GM10248 (cell line): Measurements from ENCODE around the gene VPS36.

Experiments used
- CTCF ChIA-PET: fragments of 300-600 bp; sonication (Branson Sonifier 250); formaldehyde crosslinking; extraction: SDS; loops from one replicate; lab custom pipeline; 2021; ENCODE audit warnings: antibody characterized with exemption; lab: Yijun Ruan, JAX
- POLR2A ChIA-PET: fragments of 350-650 bp; sonication (Branson Sonifier 250); formaldehyde crosslinking; extraction: SDS; loops from one replicate; lab custom pipeline; 2020; ENCODE audit warnings: antibody characterized with exemption; lab: Yijun Ruan, JAX
- DNase-seq: peaks from one replicate; pipeline ENCODE4 v3.0.0; 2012; ENCODE audit errors: extremely low spot score
- TF ChIP-seq, protein P1 (sequence below): IDR thresholded peaks from 2 replicates; pipeline ENCODE4 v1.5.1; 2012; ENCODE audit warnings: mild to moderate bottlenecking, low read depth; ENCODE audit errors: extremely low read depth, missing control alignments, control extremely low read depth

Gene VPS36

GRCh38 chr13:52450793-52451116 lies 321 bp upstream of the VPS36 start:
- TF ChIP-seq, protein P1, sequence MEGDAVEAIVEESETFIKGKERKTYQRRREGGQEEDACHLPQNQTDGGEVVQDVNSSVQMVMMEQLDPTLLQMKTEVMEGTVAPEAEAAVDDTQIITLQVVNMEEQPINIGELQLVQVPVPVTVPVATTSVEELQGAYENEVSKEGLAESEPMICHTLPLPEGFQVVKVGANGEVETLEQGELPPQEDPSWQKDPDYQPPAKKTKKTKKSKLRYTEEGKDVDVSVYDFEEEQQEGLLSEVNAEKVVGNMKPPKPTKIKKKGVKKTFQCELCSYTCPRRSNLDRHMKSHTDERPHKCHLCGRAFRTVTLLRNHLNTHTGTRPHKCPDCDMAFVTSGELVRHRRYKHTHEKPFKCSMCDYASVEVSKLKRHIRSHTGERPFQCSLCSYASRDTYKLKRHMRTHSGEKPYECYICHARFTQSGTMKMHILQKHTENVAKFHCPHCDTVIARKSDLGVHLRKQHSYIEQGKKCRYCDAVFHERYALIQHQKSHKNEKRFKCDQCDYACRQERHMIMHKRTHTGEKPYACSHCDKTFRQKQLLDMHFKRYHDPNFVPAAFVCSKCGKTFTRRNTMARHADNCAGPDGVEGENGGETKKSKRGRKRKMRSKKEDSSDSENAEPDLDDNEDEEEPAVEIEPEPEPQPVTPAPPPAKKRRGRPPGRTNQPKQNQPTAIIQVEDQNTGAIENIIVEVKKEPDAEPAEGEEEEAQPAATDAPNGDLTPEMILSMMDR, result no peak
- CTCF ChIA-PET, result interaction anchor here (0.6 to 4.5 kb wide), 58 partner anchors 9 to 1030 kb away, joined by 3 to 91 read pairs (median 5); partner anchors contain the start of genes ALG11 and UTP14C
- no peak for DNase-seq
- POLR2A ChIA-PET, result interaction anchor here (0.7 kb wide), 1 partner anchor 454 kb away, joined by 3 read pairs; no protein-coding TSS in a partner anchor

DNA sequence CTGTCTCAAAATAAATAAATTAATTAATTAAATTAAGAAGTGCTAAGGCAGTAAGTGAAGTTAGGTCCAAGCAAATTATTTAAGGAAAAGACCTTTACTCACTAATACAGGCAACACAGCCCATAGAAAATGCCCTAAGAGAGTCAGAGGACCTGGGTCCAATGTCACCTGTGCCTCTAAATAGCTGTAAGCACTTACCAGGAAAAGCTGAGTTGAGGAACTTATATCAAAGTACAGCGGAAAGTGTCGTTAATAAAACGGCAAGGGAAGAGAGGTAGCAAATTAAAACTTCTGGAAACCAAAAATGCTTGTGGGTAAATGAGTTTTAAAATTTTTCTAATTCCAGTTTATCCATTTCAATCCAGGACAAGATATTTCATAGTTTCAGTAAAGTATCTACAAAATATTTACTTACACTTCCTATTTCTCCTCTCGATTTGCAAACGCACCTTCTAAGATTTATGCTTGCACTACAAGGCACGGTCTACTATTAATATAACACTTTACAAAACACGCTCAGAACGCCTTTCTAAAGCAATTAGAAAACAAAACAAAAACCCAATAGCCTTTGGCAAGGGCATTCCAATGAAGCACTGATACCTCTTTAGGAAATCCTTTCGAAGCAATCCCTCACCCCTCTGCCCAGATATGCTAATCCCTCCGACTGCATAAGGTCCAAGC lies 963 bp downstream of the VPS36 start:
- DNase-seq, result no peak
- TF ChIP-seq, protein P1, result no peak
- ChIA-PET CTCF (interaction anchor here (0.6 to 4.5 kb wide), 28 partner anchors 10 to 635 kb away, joined by 3 to 91 read pairs (median 6); no protein-coding TSS in a partner anchor), POLR2A (no interaction called here)

- DNase-seq, result no peak
- TF ChIP-seq, protein P1, result no peak
- POLR2A ChIA-PET, result interaction anchor here (1.0 kb wide), 1 partner anchor 995 kb away, joined by 3 read pairs; no protein-coding TSS in a partner anchor
- CTCF ChIA-PET, result interaction anchor here (0.6 to 4.5 kb wide), 10 partner anchors 9 to 632 kb away, joined by 3 to 91 read pairs (median 3); no protein-coding TSS in a partner anchor
Measured at GRCh38 chr13:52447815-52448552, 2.5 kb downstream of the VPS36 start.

DNA sequence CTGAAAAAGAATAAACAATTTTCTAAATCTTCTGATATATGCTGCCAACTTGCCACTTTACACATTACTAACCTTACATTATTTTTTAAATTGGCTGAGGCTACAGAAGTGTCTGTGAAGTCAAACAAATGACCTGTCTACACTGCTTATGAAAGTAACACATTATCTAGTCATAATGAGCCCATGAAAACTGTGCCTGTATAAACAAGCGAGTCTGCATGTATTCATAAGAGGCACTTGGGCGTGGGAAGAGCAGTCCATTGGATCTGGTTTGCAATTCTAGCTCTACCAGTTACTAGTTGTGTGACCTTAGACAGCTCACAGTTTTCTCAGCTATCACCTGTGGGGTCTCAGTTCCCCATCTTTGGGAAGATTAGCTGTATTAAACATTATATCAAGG lies 3.1 kb downstream of the VPS36 start:
- ChIA-PET POLR2A (interaction anchor here (1.0 kb wide), 1 partner anchor 994 kb away, joined by 3 read pairs; no protein-coding TSS in a partner anchor), CTCF (interaction anchor here (0.6 to 4.5 kb wide), 6 partner anchors 8 to 632 kb away, joined by 3 to 91 read pairs (median 4); no protein-coding TSS in a partner anchor)
- DNase-seq, result no peak
- TF ChIP-seq, protein P1, result no peak

- TF ChIP-seq, protein P1, result no peak
- CTCF ChIA-PET, result no interaction called here
- POLR2A ChIA-PET, result no interaction called here
- no peak for DNase-seq
Measured at GRCh38 chr13:52446265-52446664, 4.2 kb downstream of the VPS36 start.

GRCh38 chr13:52432456-52432855 lies 18.0 kb downstream of the VPS36 start:
- TF ChIP-seq, protein P1, result no peak
- POLR2A ChIA-PET, result no interaction called here
- CTCF ChIA-PET, result interaction anchor here (1.4 to 2.1 kb wide), 4 partner anchors 9 to 19 kb away, joined by 4 to 11 read pairs (median 6); partner anchors contain the start of gene VPS36

More at GRCh38 chr13:52432456-52432855, 18.0 kb downstream of the VPS36 start:
- no peak for DNase-seq
